PC-9 (cell line): ENCODE results near the gene RBM10.

ENCODE experiments used
- EZH2 ChIP-seq: fragments of 200-600 bp; sonication (generic); IDR thresholded peaks from 2 replicates; pipeline ENCODE4 v1.8.0; 2017; ENCODE audit warnings: antibody characterized with exemption, low read depth
- TF ChIP-seq, protein P1 (sequence below): fragments of 200-600 bp; sonication (generic); conservative IDR thresholded peaks from 2 replicates; pipeline ENCODE4 v1.6.1; 2017; ENCODE audit warnings: mixed run types, antibody characterized with exemption, mild to moderate bottlenecking, moderate library complexity

- TF ChIP-seq, protein P1, sequence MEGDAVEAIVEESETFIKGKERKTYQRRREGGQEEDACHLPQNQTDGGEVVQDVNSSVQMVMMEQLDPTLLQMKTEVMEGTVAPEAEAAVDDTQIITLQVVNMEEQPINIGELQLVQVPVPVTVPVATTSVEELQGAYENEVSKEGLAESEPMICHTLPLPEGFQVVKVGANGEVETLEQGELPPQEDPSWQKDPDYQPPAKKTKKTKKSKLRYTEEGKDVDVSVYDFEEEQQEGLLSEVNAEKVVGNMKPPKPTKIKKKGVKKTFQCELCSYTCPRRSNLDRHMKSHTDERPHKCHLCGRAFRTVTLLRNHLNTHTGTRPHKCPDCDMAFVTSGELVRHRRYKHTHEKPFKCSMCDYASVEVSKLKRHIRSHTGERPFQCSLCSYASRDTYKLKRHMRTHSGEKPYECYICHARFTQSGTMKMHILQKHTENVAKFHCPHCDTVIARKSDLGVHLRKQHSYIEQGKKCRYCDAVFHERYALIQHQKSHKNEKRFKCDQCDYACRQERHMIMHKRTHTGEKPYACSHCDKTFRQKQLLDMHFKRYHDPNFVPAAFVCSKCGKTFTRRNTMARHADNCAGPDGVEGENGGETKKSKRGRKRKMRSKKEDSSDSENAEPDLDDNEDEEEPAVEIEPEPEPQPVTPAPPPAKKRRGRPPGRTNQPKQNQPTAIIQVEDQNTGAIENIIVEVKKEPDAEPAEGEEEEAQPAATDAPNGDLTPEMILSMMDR, result no peak
- no peak for TF ChIP-seq EZH2
Observed at GRCh38 chrX:47180346-47180745, 35.3 kb downstream of the RBM10 start.
